Activated T-cell treated with anti-CD3 and anti-CD28 coated beads, Interleukin-2, amount 50 U/mL, for 24 hours (primary cell): Measurements from ENCODE around the gene STX7.

Experiments
- DNase-seq: peaks from one replicate; pipeline ENCODE4 v3.0.0-alpha.2; 2020
- H3K27ac Mint-ChIP-seq: 2 replicates; pipeline ENCODE4 v1.8.0; 2020; ENCODE audit warnings: mild to moderate bottlenecking, mixed read lengths
- H3K27me3 Mint-ChIP-seq: 2 replicates; pipeline ENCODE4 v1.8.0; 2020; ENCODE audit warnings: mixed read lengths
- H3K36me3 Mint-ChIP-seq: 2 replicates; pipeline ENCODE4 v1.8.0; 2020; ENCODE audit warnings: low read depth, mixed read lengths
- H3K4me1 Mint-ChIP-seq: 2 replicates; pipeline ENCODE4 v1.8.0; 2020; ENCODE audit warnings: low read depth, mixed read lengths
- H3K4me3 Mint-ChIP-seq: 2 replicates; pipeline ENCODE4 v1.8.0; 2020; ENCODE audit warnings: mild to moderate bottlenecking, moderate library complexity, mixed read lengths
- H3K9me3 Mint-ChIP-seq: 2 replicates; pipeline ENCODE4 v1.8.0; 2020; ENCODE audit warnings: mixed read lengths

The STX7 gene

GRCh38 chr6:132475925-132476324, 37.0 kb downstream of the STX7 start:
- Mint-ChIP-seq H3K27me3 (no peaks in the 10 kb centered on the region), H3K4me1 (peaks cover 4% of the 10 kb centered on the region), H3K27ac (no peak overlapping the region), H3K4me3 (no peak overlapping the region), H3K36me3 (peaks cover 24% of the 10 kb centered on the region), H3K9me3 (no peaks in the 10 kb centered on the region)
- no peak for DNase-seq

- no peak overlapping the region for H3K4me3 Mint-ChIP-seq
- DNase-seq, result no peak
- H3K9me3 Mint-ChIP-seq, result no peaks in the 10 kb centered on the region
- no peaks in the 10 kb centered on the region for H3K4me1 Mint-ChIP-seq
- H3K27ac Mint-ChIP-seq, result no peak overlapping the region
- H3K36me3 Mint-ChIP-seq, result peaks cover 31% of the 10 kb centered on the region
- no peaks in the 10 kb centered on the region for H3K27me3 Mint-ChIP-seq
Measured at GRCh38 chr6:132471787-132472186, 41.1 kb downstream of the STX7 start.

- H3K4me3 Mint-ChIP-seq, result no peak overlapping the region
- H3K36me3 Mint-ChIP-seq, result peaks cover 43% of the 10 kb centered on the region
- H3K9me3 Mint-ChIP-seq, result no peaks in the 10 kb centered on the region
- H3K27me3 Mint-ChIP-seq, result no peaks in the 10 kb centered on the region
- no peak overlapping the region for H3K27ac Mint-ChIP-seq
- no peak for DNase-seq
- no peaks in the 10 kb centered on the region for H3K4me1 Mint-ChIP-seq
Measured at GRCh38 chr6:132466952-132467351, 46.0 kb downstream of the STX7 start.

- no peaks in the 10 kb centered on the region for H3K27me3 Mint-ChIP-seq
Measured at GRCh38 chr6:132465530-132466485, 47.1 kb downstream of the STX7 start.

GRCh38 chr6:132464538-132465256, 48.2 kb downstream of the STX7 start:
- H3K27ac Mint-ChIP-seq, result no peak overlapping the region
- no peak overlapping the region for H3K4me3 Mint-ChIP-seq
- H3K4me1 Mint-ChIP-seq, result no peaks in the 10 kb centered on the region
- DNase-seq, result no peak
- H3K27me3 Mint-ChIP-seq, result no peaks in the 10 kb centered on the region
- H3K9me3 Mint-ChIP-seq, result no peaks in the 10 kb centered on the region
- H3K36me3 Mint-ChIP-seq, result peaks cover 48% of the 10 kb centered on the region

More at GRCh38 chr6:132465530-132466485, 47.1 kb downstream of the STX7 start:
- Mint-ChIP-seq H3K36me3 (peaks cover 44% of the 10 kb centered on the region), H3K9me3 (no peaks in the 10 kb centered on the region), H3K27ac (no peak overlapping the region), H3K4me3 (no peak overlapping the region), H3K4me1 (no peaks in the 10 kb centered on the region)
- no peak for DNase-seq

GRCh38 chr6:132461958-132462357, 51.0 kb downstream of the STX7 start:
- Mint-ChIP-seq H3K27ac (no peak overlapping the region), H3K4me1 (peaks cover under 1% of the 10 kb centered on the region), H3K36me3 (peaks cover 53% of the 10 kb centered on the region), H3K4me3 (no peak overlapping the region), H3K27me3 (no peaks in the 10 kb centered on the region), H3K9me3 (no peaks in the 10 kb centered on the region)
- DNase-seq, result no peak

GRCh38 chr6:132459605-132459952, 53.3 kb downstream of the STX7 start:
- Mint-ChIP-seq H3K4me1 (peaks cover 7% of the 10 kb centered on the region), H3K4me3 (no peak overlapping the region), H3K36me3 (peaks cover 72% of the 10 kb centered on the region), H3K9me3 (no peaks in the 10 kb centered on the region), H3K27me3 (no peaks in the 10 kb centered on the region), H3K27ac (no peak overlapping the region)
- no peak for DNase-seq

GRCh38 chr6:132458887-132459604, 53.9 kb downstream of the STX7 start:
- Mint-ChIP-seq H3K27me3 (no peaks in the 10 kb centered on the region), H3K4me1 (peaks cover 7% of the 10 kb centered on the region), H3K9me3 (no peaks in the 10 kb centered on the region), H3K4me3 (no peak overlapping the region), H3K27ac (no peak overlapping the region), H3K36me3 (peaks cover 76% of the 10 kb centered on the region)
- DNase-seq, result no peak

GRCh38 chr6:132456700-132457143, 56.2 kb downstream of the STX7 start:
- Mint-ChIP-seq H3K4me3 (no peak overlapping the region), H3K4me1 (peaks cover 7% of the 10 kb centered on the region), H3K36me3 (peaks cover 68% of the 10 kb centered on the region), H3K9me3 (no peaks in the 10 kb centered on the region), H3K27me3 (no peaks in the 10 kb centered on the region), H3K27ac (no peak overlapping the region)
- no peak for DNase-seq

- no peak overlapping the region for H3K4me3 Mint-ChIP-seq
- H3K36me3 Mint-ChIP-seq, result peaks cover 17% of the 10 kb centered on the region
- H3K9me3 Mint-ChIP-seq, result peaks cover 10% of the 10 kb centered on the region
- H3K27ac Mint-ChIP-seq, result no peak overlapping the region
- no peaks in the 10 kb centered on the region for H3K27me3 Mint-ChIP-seq
- DNase-seq, result no peak
- no peaks in the 10 kb centered on the region for H3K4me1 Mint-ChIP-seq
Measured at GRCh38 chr6:132446855-132447241, 66.1 kb downstream of the STX7 start.

GRCh38 chr6:132446141-132446854, 66.6 kb downstream of the STX7 start:
- Mint-ChIP-seq H3K9me3 (peaks cover 14% of the 10 kb centered on the region), H3K27me3 (no peaks in the 10 kb centered on the region), H3K27ac (no peak overlapping the region), H3K4me3 (no peak overlapping the region), H3K36me3 (peaks cover 11% of the 10 kb centered on the region), H3K4me1 (no peaks in the 10 kb centered on the region)
- no peak for DNase-seq

GRCh38 chr6:132445201-132445951, 67.5 kb downstream of the STX7 start:
- Mint-ChIP-seq H3K9me3 (peaks cover 21% of the 10 kb centered on the region), H3K27ac (no peak overlapping the region)
- no peak for DNase-seq

GRCh38 chr6:132443206-132443605, 69.7 kb downstream of the STX7 start:
- Mint-ChIP-seq H3K36me3 (no peaks in the 10 kb centered on the region), H3K4me3 (no peak overlapping the region), H3K27ac (no peak overlapping the region), H3K9me3 (peaks cover 27% of the 10 kb centered on the region), H3K27me3 (no peaks in the 10 kb centered on the region), H3K4me1 (no peaks in the 10 kb centered on the region)
- DNase-seq, result no peak

More at GRCh38 chr6:132445201-132445951, 67.5 kb downstream of the STX7 start:
- peaks cover 3% of the 10 kb centered on the region for H3K36me3 Mint-ChIP-seq
- H3K4me1 Mint-ChIP-seq, result no peaks in the 10 kb centered on the region
- H3K27me3 Mint-ChIP-seq, result no peaks in the 10 kb centered on the region
- H3K4me3 Mint-ChIP-seq, result no peak overlapping the region
